HL-60 (cell line): Measurements from ENCODE around the gene ST6GALNAC1.

ENCODE experiments used
- DNase-seq, 2 experiments: peaks; one replicate each; pipeline ENCODE4 v3.0.0-alpha.2; 2010 to 2020; ENCODE audit warnings: low read depth in 1 of 2, low spot score in 1 of 2
- H3K27ac ChIP-seq: fragments of 250-450 bp; sonication (Bioruptor Pico); replicated peaks from 2 replicates; pipeline ENCODE4 v1.5.1; 2020; ENCODE audit warnings: mild to moderate bottlenecking, moderate library complexity
- H3K27me3 ChIP-seq: fragments of 250-450 bp; sonication (Bioruptor Pico); 2 replicates; pipeline ENCODE4 v1.5.1; 2021; ENCODE audit warnings: mild to moderate bottlenecking, moderate library complexity; ENCODE audit not compliant: insufficient read depth, poor library complexity, severe bottlenecking
- H3K4me3 ChIP-seq: replicated peaks from 2 replicates; pipeline ENCODE4 v1.5.1; 2011; ENCODE audit warnings: mild to moderate bottlenecking, control low read depth, low read length; ENCODE audit not compliant: insufficient read depth
- GABPA ChIP-seq: IDR thresholded peaks from 2 replicates; pipeline ENCODE4 v1.6.1; 2012; ENCODE audit warnings: low read depth
- POLR2AphosphoS5 ChIP-seq: IDR thresholded peaks from 2 replicates; pipeline ENCODE4 v1.6.1; 2012; ENCODE audit warnings: low read depth
- SPI1 ChIP-seq: IDR thresholded peaks from 2 replicates; pipeline ENCODE4 v1.6.1; 2012; ENCODE audit warnings: low read depth, mild to moderate bottlenecking, borderline replicate concordance
- TF ChIP-seq, protein P1 (sequence below): IDR thresholded peaks from 2 replicates; pipeline ENCODE4 v1.6.1; 2012; ENCODE audit warnings: low read depth; ENCODE audit not compliant: insufficient replicate concordance
- TF ChIP-seq, protein P2 (sequence below): IDR thresholded peaks from one replicate; pipeline ENCODE4 v1.5.1; 2011; ENCODE audit warnings: low read length, control low read depth, inconsistent platforms; ENCODE audit not compliant: insufficient read depth

ST6GALNAC1 gene

DNA sequence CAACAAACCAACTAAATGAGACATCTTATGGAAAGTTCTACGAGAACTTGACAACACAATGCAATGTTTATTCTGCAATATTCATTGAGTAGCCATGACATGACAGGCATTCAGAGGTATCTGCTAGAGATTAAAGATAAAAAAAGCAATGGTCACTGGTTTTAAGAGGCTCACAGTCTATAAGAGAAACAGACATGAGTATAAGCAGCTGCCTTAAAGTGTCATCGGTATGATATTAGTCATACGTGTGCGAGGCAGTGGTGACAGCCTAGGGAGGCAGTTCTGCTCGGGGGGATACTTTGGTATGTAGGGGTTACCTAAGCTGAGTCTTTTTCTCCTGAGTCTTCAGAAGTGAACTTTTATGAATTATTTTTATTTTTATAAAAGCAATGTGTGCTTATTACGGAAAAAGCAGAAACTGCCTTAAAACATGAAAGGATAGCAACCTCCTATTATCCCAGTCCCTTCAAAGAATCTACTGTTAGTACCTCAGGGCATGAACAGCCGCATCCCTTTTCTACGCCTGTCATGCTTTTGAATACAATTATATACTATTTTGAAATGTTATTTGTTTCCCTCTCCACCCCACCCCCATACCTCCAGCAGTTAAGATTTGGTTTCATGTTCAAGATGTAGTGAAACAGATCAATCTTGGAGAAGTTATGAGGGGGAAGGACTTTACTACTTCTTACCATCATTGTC, 7.7 kb downstream of the ST6GALNAC1 start:
- no peak for DNase-seq
- no peak for TF ChIP-seq GABPA
- TF ChIP-seq POLR2AphosphoS5 = no peak
- TF ChIP-seq, protein P1, sequence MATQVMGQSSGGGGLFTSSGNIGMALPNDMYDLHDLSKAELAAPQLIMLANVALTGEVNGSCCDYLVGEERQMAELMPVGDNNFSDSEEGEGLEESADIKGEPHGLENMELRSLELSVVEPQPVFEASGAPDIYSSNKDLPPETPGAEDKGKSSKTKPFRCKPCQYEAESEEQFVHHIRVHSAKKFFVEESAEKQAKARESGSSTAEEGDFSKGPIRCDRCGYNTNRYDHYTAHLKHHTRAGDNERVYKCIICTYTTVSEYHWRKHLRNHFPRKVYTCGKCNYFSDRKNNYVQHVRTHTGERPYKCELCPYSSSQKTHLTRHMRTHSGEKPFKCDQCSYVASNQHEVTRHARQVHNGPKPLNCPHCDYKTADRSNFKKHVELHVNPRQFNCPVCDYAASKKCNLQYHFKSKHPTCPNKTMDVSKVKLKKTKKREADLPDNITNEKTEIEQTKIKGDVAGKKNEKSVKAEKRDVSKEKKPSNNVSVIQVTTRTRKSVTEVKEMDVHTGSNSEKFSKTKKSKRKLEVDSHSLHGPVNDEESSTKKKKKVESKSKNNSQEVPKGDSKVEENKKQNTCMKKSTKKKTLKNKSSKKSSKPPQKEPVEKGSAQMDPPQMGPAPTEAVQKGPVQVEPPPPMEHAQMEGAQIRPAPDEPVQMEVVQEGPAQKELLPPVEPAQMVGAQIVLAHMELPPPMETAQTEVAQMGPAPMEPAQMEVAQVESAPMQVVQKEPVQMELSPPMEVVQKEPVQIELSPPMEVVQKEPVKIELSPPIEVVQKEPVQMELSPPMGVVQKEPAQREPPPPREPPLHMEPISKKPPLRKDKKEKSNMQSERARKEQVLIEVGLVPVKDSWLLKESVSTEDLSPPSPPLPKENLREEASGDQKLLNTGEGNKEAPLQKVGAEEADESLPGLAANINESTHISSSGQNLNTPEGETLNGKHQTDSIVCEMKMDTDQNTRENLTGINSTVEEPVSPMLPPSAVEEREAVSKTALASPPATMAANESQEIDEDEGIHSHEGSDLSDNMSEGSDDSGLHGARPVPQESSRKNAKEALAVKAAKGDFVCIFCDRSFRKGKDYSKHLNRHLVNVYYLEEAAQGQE = no peak
- TF ChIP-seq, protein P2, sequence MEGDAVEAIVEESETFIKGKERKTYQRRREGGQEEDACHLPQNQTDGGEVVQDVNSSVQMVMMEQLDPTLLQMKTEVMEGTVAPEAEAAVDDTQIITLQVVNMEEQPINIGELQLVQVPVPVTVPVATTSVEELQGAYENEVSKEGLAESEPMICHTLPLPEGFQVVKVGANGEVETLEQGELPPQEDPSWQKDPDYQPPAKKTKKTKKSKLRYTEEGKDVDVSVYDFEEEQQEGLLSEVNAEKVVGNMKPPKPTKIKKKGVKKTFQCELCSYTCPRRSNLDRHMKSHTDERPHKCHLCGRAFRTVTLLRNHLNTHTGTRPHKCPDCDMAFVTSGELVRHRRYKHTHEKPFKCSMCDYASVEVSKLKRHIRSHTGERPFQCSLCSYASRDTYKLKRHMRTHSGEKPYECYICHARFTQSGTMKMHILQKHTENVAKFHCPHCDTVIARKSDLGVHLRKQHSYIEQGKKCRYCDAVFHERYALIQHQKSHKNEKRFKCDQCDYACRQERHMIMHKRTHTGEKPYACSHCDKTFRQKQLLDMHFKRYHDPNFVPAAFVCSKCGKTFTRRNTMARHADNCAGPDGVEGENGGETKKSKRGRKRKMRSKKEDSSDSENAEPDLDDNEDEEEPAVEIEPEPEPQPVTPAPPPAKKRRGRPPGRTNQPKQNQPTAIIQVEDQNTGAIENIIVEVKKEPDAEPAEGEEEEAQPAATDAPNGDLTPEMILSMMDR = no peak
- no peak overlapping the region for H3K4me3 ChIP-seq
- H3K27ac ChIP-seq = no peak overlapping the region
- no peaks in the 10 kb centered on the region for H3K27me3 ChIP-seq

DNA sequence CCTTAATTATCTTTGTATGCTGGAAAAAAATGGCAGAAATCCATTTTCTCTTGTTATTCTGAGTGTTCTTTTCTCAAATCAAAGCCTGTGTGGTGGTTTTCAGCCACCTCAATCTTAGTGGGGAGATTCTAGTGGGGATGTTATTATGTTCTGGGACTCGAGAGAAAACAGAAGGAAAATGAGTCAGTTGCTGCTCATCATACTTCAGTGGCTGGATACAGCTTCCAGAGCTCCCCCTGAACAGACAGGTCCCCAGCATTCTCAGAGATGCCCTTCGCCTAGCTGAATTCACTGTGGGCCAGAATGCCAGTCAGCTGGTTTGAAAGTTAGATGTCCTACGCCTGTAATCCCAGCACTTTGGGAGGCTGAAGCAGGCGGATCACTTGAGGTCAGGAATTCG, 8.5 kb downstream of the ST6GALNAC1 start:
- TF ChIP-seq POLR2AphosphoS5 (no peak), SPI1 (no peak), GABPA (no peak)
- TF ChIP-seq, protein P1 = no peak
- TF ChIP-seq, protein P2 = no peak
- Histone ChIP-seq H3K27ac (no peak overlapping the region), H3K27me3 (no peaks in the 10 kb centered on the region), H3K4me3 (no peak overlapping the region)
- DNase-seq = no peak

DNA sequence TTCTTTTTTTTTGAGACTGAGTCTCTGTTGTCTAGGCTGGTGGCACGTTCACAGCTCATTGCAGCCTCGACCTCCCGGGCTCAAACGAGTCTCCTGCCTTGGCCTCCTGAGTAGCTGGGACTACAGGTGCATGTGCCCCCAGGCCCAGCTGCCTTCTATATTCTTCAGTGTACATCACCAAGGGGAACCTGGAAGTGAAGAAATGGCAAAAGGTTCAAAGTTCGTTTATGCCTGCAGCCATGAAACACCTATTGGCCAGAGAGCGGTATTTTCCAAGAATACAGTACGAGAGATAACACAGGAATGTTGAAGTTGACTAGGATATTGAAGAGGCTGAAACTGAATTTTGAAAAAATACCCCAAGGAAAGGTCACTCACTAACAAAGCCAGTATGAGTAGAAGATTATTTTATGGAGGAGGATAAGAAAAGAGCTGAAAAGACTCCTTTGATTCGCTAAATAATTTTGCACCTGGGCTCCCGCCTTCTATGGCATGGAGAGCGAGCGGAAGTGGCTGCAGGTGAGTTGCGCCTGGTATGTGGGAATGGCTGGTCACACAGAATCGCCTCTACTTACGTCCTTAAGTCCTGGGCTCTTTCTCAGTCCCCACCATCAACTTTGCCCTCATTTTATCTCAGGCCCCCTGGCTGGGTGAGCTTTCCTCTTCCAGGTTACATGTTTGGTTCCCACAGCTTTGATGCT, 9.8 kb downstream of the ST6GALNAC1 start:
- no peak overlapping the region for H3K4me3 ChIP-seq
- no peak for DNase-seq
- TF ChIP-seq POLR2AphosphoS5 (no peak), GABPA (no peak), SPI1 (no peak)
- TF ChIP-seq, protein P2 = no peak
- TF ChIP-seq, protein P1 = no peak
- H3K27me3 ChIP-seq = no peaks in the 10 kb centered on the region
- no peak overlapping the region for H3K27ac ChIP-seq
